CD4-positive, alpha-beta T cell treated with Interleukin-17A for 4 hours (primary cell): ENCODE results near the gene ANXA9.

Experiments
- DNase-seq: peaks from one replicate; pipeline ENCODE4 v3.0.0-alpha.2; 2020; ENCODE audit warnings: mixed read lengths

ANXA9 gene, protein sequence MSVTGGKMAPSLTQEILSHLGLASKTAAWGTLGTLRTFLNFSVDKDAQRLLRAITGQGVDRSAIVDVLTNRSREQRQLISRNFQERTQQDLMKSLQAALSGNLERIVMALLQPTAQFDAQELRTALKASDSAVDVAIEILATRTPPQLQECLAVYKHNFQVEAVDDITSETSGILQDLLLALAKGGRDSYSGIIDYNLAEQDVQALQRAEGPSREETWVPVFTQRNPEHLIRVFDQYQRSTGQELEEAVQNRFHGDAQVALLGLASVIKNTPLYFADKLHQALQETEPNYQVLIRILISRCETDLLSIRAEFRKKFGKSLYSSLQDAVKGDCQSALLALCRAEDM

DNA sequence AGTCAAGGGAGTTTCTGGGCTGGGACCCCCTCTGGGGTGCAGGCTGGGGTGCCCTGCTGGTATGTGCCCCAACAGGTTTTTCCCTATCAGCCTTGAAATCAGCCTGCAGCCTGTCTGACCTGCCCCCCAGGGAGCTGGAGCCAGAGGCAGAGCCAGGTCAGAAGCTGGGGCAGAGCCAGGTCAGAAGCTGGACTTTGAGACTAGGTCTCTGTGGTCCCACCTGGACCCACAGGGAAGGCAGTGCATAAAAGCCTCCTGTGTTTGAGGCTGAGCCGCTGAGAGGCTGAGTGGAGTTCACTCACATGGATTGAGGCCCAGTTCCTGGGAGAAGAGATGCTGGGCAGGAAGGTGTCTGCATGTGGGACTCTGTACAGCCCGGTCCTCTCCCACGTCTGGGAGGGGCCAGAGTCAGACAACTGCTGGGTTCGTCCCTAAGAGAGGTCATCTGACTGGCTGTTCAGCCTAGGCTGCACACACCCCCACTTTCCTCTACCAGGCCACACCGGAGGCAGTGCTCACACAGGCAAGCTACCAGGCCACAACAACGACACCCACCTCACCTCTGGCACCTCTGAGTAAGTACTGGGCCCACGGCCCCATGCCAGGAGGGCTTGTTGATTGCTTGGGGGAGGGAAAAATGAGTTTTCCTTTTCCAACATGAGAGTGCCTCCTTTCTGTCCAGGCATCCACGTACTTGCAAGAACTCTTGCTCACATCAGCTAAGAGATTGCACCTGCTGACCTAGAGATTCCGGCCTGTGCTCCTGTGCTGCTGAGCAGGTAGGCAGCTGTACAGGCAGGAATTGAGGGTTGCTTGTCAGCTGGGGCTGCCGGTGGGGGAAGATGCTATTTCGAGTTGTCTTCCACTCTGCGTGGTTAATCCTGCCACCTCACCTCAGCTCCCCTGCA is at the start of gene ANXA9:
Gene ANXA9 (plus strand): TSS at position 488 of the 908 bp plus-strand sequence. CDS start 814 bp downstream, outside the sequence.
- DNase-seq: no peak

DNA sequence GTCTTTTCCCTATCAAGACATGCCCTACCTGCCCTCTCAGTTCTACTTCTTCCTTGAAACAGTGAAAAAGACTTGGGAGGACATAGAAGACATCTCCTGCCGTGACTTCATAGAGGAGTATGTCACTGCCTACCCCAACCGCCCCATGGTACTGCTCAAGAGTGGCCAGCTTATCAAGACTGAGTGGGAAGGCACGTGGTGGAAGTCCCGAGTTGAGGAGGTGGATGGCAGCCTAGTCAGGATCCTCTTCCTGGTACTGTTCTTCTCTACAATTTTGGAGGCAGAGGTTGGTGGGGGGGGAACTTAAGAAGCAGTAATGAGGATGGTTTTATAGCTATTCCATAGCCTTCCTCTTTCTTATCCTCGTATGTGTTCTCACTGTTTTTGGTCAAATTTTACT is 37.2 kb upstream of the ANXA9 start:
- no peak for DNase-seq

DNA sequence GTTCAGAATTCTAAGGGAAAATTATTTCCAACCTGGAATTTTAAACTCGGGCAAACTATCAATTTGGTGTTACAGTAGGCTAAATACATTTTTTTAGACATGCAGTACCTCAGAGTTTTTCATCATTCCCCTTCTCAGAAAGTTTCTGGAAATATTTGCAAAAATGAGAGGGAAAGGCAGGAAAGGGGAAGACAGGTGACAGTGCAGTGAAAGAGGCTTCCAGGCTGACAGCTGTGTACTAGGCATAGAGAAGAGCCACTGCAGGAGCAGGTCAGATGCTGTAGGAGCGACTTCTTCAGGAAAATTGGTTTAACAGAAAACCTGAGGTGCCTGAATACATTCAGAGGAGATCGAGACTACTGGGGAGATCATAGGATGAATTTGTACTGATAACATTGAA is 27.4 kb upstream of the ANXA9 start:
- DNase-seq: no peak

DNA sequence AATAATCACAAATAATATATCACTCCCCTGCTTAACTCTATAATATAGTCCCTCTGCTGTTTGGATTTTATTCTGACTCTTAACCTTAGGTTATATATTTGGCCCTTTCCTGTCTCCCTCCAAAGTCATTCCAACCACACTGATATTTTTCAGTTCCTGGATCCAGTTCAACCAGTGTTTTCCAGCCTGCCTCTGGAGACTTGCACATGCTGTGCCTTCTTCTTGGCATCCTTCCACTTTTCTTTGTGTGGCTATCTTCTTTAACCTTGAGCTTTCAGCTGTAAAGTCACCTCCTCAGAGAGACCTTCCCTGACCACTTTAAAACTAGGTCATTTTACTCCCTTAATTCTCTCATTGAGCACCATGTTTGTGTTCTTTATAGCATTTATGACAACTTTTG is 26.8 kb upstream of the ANXA9 start:
- no peak for DNase-seq

DNA sequence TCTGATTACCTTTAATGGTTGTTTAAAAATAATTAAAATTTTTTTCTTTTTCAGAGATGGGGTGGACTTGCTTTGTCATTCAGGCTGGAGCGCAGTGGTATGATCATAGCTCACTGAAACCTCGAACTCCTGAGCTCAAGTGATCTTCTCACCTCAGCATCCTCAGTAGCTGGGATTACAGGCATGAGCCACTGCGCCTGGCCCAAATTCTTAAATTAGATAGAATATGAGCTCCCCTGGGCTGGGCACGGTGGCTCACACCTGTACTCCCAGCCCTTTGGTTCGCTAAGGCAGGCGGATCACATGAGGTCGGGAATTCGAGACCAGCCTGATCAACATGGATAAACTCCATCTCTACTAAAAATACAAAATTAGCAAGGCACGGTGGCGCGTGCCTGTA is 24.4 kb upstream of the ANXA9 start:
- DNase-seq: no peak

DNA sequence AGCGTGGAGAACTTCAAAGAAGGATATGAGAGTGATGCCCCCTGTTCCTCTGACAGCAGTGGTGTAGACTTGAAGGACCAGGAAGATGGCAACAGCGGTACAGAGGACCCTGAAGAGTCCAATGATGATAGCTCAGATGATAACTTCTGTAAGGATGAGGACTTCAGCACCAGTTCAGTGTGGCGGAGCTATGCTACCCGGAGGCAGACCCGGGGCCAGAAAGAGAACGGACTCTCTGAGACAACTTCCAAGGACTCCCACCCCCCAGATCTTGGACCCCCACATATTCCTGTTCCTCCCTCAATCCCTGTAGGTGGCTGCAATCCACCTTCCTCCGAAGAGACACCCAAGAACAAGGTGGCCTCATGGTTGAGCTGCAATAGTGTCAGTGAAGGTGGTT is 21.4 kb upstream of the ANXA9 start:
- DNase-seq: no peak

DNA sequence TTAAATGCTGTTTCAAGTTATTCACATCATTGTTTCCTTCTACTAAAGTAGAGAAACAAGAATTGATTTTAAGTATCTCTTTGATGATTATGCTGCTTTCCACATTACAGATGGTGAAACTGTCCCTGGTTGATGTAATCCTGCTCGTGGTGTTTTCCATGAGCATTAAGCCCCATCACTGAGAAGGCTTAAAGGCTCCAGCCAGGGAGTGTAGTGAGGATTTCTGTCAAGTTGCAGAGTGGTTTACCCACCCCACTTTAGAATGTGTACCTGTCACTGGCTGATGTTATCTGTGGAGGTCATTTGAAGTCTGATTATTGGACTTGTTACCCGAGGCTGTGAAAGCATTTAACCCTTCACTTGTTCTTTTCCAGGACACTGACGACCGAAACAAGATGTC is 20.3 kb upstream of the ANXA9 start:
- no peak for DNase-seq

DNA sequence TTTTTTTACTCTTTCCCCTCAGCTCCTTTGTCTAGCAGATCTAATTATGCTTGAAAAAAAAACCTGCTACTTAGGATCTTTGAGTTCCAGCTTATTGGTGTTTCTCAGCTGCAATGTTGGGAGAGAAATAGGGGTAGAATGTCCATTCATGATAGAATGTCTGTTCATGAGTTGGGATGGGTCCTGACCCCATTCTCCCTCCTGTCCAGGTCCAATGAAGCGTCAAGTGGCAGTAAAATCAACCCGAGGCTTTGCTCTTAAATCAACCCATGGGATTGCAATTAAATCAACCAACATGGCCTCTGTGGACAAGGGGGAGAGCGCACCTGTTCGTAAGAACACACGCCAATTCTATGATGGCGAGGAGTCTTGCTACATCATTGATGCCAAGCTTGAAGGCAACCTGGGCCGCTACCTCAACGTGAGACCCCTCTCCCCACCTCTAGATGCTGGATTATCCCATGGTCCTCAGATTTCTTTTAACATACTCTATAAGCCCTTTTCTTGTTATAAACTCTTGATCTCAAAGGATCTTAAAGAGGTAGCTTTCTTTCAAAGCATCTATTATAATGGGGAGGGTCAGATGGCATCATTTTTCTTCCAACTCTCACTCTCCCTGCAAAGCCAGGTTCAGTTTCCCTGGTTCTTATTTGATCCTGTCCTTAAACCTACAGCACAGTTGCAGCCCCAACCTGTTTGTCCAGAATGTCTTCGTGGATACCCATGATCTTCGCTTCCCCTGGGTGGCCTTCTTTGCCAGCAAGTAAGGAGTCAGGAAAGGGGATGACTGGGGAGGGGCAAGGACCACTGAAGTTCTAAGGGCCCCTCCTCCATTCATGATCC is 18.6 kb upstream of the ANXA9 start:
- no peak for DNase-seq

DNA sequence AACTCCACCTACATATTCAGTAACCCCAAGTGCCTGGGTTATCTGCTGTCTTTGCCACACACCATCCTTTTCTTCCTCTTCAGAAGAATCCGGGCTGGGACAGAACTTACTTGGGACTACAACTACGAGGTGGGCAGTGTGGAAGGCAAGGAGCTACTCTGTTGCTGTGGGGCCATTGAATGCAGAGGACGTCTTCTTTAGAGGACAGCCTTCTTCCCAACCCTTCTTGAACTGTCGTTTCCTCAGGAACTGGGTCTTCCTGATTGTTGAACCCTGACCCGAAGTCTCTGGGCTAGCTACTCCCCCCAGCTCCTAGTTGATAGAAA is 18.0 kb upstream of the ANXA9 start:
- no peak for DNase-seq

DNA sequence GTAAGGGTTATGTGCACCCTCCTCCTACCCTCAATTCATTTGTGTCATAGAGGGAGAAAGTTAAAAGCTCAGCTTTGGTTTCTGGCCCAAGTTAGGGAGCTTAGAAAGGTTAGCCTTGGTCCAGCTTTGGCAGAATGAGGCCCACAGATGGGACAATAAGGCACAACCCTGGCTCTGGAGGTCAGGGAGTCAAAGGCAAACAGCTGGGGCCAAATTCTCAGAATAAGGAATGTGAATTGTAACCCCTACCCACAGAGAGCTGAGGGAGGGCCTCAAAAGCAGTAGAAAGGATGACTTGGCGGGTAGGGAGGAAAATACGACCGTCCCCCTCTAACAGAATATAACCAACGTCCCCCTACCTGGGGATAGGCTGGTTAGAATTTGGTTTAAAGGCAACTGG is 16.5 kb upstream of the ANXA9 start:
- no peak for DNase-seq

DNA sequence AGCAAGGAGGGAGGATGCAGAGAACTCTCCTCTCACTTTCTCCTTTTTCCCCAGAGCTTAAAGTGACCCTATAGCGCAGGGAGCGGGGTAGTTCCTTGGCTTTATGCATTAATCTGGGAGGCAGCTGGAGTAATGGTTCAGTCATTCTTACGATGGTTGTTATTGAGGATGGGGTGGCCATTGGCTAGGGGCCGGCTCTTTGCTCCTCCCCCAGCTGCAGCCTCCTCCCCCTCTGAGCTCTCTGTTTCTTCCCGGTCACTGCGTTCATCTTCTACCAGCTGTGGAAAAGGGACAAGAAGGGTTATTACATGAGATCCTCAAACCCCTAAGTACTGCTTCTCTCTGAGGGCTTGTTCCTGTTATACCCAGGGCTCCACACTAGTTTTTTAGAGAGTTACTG is 16.1 kb upstream of the ANXA9 start:
- no peak for DNase-seq

DNA sequence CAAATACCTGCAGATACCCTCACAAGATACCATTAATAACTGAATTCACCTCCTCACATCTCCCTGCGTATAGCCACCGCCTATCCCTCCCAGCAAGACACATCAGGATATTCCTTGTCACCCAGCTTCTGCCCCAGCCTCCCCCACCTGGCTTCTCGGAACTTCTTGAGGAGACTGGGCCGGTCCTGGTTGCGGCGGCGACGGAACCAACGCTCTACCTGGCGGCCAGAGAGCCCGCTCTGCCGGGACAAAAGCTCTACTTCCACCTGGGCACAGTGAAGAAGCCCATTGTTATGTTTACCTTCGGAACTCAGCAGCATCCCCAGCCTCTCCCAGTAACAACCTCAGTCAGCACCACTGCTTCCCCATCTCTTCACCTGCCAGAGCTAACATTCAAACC is 14.2 kb upstream of the ANXA9 start:
- DNase-seq: no peak

DNA sequence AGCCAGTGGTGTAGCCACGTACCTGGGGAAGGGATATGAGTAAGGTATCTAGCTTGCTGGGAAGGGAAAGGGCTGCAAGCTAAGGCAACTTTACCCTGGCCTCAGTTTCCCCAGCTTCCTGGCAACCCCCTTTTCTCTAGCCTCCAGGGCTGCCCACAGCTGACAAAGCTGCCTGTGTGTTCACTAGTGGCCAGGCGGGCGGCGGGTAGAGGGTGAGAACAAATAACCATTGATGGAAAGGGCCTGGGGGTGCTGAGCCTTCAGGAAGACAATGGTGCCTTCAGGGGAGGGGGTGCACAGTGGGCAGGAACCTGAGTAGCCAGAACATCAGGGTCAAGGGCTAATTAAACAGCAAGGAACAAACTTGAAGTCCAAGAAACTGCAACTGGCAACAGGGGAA is 13.6 kb upstream of the ANXA9 start:
- no peak for DNase-seq

DNA sequence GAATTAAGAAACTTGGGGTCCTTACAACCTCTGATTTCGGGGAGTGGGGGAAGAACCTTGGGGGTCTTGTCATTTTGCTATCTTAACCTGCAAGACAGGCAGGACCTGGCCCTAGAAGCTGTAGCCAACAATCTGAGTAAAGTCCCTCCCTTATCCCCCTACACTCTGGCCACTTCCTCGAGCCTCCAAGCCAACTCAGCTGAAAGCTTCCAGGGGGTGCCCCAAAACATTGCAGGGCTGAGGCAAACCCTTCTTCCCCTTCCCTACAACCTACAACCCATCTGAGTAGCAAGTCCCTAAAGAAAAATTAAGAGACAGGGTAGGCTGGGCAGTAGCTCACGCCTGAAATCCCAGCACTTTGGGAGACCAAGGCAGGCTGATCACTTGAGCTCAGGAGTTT is 12.5 kb upstream of the ANXA9 start:
- no peak for DNase-seq

DNA sequence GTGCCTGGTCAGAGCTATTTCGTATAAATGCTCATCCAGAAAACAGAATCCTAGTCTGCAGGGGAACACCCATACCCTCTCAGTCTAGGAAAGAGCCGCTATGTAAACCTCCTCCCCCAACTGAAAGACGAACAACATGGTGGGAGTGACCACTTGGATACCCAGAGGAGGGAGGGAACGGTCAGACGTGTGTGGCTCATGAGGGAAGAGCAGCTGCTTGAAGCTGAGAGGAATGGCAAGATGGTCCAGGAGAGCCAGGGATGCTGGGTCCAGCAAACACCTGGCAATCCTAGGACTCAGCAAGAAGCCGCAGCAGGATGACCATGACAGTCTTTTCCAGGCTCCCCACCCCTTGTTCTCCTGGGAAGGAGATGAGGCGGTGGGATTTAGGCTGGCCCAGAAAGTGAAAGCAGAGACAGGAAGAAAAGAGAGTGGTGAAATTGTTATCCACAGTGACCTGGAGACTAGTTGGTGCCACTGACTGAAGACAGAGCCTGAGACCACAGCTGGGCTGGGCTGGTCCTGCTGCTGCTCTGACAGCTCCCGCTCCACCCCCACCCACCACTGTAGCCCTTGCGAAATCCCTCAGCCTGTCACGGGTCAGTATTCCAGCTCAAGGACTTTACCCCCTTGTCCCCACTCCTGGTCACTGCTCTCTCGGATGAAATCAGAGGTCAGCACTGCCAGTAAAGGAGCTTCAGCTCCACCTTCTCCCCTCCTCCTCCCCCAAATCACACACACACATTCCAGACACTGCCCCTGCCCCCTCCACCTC is 11.1 kb upstream of the ANXA9 start:
- no peak for DNase-seq

DNA sequence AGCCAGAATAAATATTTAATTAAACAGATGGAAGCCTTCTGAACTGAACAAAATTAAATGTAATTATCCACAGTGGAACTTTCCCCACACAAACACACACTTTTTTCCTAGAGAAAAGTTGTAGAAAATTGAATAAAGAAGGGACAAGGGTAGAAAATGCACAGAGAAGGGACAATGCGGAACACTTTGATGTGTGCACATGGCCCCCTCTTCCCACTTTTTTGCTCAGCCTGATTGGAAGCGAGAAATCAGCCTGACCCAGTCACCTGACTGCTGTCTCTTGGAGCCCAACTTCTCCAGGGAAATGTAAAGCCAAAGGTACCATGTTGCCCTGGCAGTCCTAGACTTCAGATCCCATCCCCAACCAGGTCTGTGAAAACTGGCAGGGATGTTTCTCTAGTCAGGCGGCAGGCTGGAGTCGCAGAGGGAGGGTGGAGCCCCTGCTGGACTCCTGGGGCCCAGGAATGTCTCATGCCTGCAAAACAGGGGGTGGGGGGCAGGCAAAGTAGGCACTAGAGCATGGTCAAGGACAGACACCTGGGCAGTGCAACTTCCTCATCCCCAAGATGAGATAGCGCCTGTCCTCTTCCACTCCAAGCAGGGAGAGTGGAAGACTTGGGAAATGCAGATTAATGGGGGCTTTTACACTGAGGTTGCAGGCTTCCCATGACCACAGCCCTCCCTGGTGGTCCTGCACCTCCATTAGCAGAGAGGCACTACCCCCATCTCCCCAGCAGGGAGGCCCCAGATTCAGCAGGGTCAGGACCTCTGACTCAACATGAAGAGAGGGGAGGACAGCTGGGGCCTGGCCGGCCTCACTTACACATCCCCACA is 10.3 kb upstream of the ANXA9 start:
- DNase-seq: no peak

DNA sequence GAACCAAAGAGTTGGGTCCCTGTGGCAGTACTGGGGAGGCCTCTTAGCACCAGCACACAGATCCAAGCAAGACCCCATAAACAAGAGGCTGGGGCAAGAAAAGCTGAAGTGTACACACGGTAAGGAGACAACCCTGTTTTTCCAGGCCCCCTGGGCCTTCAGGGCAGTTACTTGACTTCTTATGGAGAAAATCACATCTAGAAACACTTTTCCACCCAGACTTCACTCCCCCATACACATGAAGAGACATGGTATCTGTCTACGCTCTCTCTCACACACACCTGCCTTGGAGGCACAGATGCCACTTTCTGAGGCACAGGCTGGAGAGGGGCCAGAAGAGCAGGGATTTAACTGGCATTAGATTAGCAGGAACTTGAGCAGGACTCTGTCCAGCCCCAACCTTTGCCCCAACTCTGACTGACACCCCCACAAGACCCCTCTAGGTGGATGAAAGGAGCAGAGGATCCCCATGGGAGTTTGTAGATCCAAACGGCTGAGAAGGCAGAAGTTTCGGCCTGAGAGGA is 9.6 kb upstream of the ANXA9 start:
- DNase-seq: no peak

DNA sequence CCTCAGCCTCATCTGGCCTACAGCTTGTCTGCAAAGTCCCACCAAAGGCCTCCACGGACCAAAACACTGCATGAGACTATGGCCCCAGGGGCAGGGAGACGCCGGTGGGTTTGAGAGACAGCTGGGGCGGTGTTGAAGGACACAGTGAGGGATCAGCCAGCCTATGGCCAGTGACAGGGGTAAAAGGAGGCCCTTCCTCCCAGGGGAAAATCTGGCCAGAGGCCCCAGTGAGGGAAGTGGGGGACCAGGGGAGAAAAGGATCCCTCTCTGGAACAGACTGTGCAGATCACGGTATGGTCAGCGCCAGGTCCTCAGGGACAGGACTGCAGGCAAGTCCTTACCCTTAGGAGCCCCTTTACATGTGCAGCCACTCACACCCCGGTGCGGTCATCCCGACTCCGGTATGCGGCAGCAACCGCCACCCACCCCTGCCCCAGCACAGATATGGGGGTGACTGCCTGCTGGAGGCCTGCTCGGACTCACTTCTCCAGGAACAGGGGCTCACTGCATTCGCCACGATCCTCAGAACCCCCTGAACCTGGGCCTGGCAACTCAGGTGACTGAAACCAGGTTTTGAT is 8.7 kb upstream of the ANXA9 start:
- DNase-seq: peak; percentile 19

DNA sequence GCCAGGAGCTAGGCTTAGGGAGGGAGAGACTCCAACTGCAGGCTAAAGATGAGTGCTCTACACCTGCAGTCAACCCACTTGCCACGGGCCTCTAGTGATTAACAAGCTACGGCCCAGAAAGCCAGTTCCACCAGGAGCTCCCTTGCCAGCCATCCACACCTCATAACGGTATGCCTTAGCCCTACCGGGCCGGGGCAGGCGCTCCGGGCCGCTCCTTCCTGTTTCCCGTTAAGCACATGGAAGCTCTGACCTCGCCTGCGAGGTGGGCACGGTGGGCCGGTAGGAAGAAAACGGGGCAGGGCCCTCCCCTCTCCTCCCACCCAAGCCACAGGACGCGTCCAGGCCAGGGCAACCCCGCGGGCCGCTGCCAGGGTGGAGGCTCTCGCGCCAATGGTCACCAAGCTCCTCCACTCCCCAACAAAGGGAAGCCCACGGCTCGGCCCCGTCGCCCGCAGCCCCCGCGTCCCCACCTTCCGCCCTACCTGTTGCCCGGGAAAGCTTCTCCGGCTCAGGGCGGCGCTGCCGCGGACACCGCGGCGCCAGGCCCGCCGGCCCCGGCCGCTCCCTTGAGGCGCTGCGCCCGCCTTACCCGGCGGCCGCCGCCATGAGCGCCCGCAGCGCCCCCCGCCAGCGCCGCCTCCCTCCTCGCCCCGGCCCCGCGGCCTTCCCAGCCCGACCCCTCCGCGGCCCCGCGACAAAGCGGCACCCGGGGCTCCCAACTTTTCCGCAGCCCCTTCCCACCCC is 8.1 kb upstream of the ANXA9 start:
- peak; percentile 60 for DNase-seq
